H1 (cell line): Measurements from ENCODE around the gene CPLANE1. TPM values are rescaled to one million over a fixed set of nuclear protein-coding genes. Genes with fewer than 3 reads are reported as not detected.

ENCODE experiments used
- CTCF ChIA-PET: fragments of 300-600 bp; sonication (Branson Sonifier 250); formaldehyde crosslinking; loops from one replicate; lab custom pipeline; 2021; ENCODE audit not compliant: partially characterized antibody; lab: Charles Lee
- POLR2A ChIA-PET: fragments of 300-600 bp; sonication (Branson Sonifier 250); formaldehyde crosslinking; loops from one replicate; lab custom pipeline; 2021; ENCODE audit warnings: inconsistent platforms; ENCODE audit not compliant: partially characterized antibody; lab: Charles Lee
- DNase-seq, 2 experiments: peaks; one replicate each; pipeline versions ENCODE4 v3.0.0 to v3.0.0-alpha.2; 2010 to 2022; ENCODE audit warnings: low spot score in 2 of 2, low read depth in 1 of 2, mixed read lengths in 1 of 2
- FAIRE-seq: peaks from 2 replicates; lab custom pipeline; 2011; peaks lifted over from hg19 to GRCh38; lab: Jason Lieb, UNC
- H2AFZ ChIP-seq: 2 replicates; pipeline ENCODE4 v1.8.1; 2012; ENCODE audit warnings: low read length, inconsistent platforms
- H2AK5ac ChIP-seq: 2 replicates; pipeline ENCODE4 v1.6.1; 2013; ENCODE audit warnings: low read depth, low read length
- H2BK120ac ChIP-seq: replicated peaks from 2 replicates; pipeline ENCODE3; 2013; ENCODE audit warnings: low read depth, low read length, inconsistent platforms
- H2BK12ac ChIP-seq: 2 replicates; pipeline ENCODE4 v1.6.1; 2013; ENCODE audit warnings: low read depth, low read length
- H2BK15ac ChIP-seq: 2 replicates; pipeline ENCODE4 v1.6.1; 2013; ENCODE audit warnings: low read length
- H2BK20ac ChIP-seq: 2 replicates; pipeline ENCODE4 v1.6.1; 2013; ENCODE audit warnings: low read length
- H2BK5ac ChIP-seq: 2 replicates; pipeline ENCODE4 v1.6.1; 2013; ENCODE audit warnings: low read depth, low read length
- H3K14ac ChIP-seq: 2 replicates; pipeline ENCODE4 v1.6.1; 2013; ENCODE audit warnings: inconsistent platforms; ENCODE audit not compliant: insufficient read length
- H3K18ac ChIP-seq: 2 replicates; pipeline ENCODE4 v1.6.1; 2013; ENCODE audit warnings: low read length; ENCODE audit errors: extremely low read depth
- H3K23ac ChIP-seq: 2 replicates; pipeline ENCODE4 v1.6.1; 2013; ENCODE audit warnings: inconsistent platforms; ENCODE audit not compliant: insufficient read length
- H3K23me2 ChIP-seq: 2 replicates; pipeline ENCODE4 v1.6.1; 2013; ENCODE audit warnings: low read depth, low read length
- H3K27ac ChIP-seq: 2 replicates; pipeline ENCODE4 v1.6.1; 2011; ENCODE audit warnings: low read depth, low read length, inconsistent platforms
- H3K27me3 ChIP-seq, 4 experiments: replicated peaks in 1 of 4; 1 replicate in 1 of 4; 2 replicates in 3 of 4; pipeline versions ENCODE4 v1.6.1 to v1.8.1; 2011 to 2013; ENCODE audit warnings: low read length in 3 of 4, mild to moderate bottlenecking in 3 of 4, inconsistent platforms in 2 of 4, mixed read lengths in 2 of 4, moderate library complexity in 1 of 4; ENCODE audit not compliant: control insufficient read depth in 3 of 4, insufficient read depth in 3 of 4; ENCODE audit errors: extremely low read depth in 1 of 4
- H3K36me3 ChIP-seq, 4 experiments: 2 replicates each; pipeline versions ENCODE4 v1.6.1 to v1.8.1; 2011 to 2013; ENCODE audit warnings: mild to moderate bottlenecking in 4 of 4, low read length in 3 of 4, moderate library complexity in 2 of 4, control low read depth in 1 of 4, inconsistent platforms in 1 of 4; ENCODE audit not compliant: insufficient read depth in 4 of 4, control insufficient read depth in 2 of 4
- H3K4ac ChIP-seq: replicated peaks from 2 replicates; pipeline ENCODE3; 2013; ENCODE audit warnings: low read length, low read depth, mixed read lengths, inconsistent platforms; ENCODE audit not compliant: insufficient read length
- H3K4me1 ChIP-seq, 4 experiments: replicated peaks in 1 of 4; 1 replicate in 1 of 4; 2 replicates in 3 of 4; pipeline versions ENCODE4 v1.6.1 to v1.8.1; 2011 to 2013; ENCODE audit warnings: low read length in 3 of 4, inconsistent platforms in 2 of 4, mixed read lengths in 1 of 4; ENCODE audit not compliant: insufficient read depth in 4 of 4, control insufficient read depth in 3 of 4
- H3K4me2 ChIP-seq, 2 experiments: 2 replicates each; pipeline versions ENCODE4 v1.6.1 to v1.8.1; 2011 to 2013; ENCODE audit warnings: low read depth in 2 of 2, low read length in 2 of 2, control low read depth in 1 of 2, inconsistent platforms in 1 of 2, mild to moderate bottlenecking in 1 of 2; ENCODE audit not compliant: insufficient read depth in 1 of 2
- H3K4me3 ChIP-seq, 4 experiments: fragments of 200-600, 300-600 bp in 1 of 4; sonication (generic), shearing (Covaris generic), sonication (Bioruptor Twin) in 1 of 4; 2 replicates each; pipeline versions ENCODE4 v1.5.1 to v1.8.1; 2011 to 2016; ENCODE audit warnings: low read length in 4 of 4, low read depth in 3 of 4, control low read depth in 2 of 4, inconsistent platforms in 2 of 4, mild to moderate bottlenecking in 2 of 4, mixed read lengths in 1 of 4, moderate library complexity in 1 of 4; ENCODE audit not compliant: insufficient read depth in 2 of 4; ENCODE audit errors: extremely low read depth in 1 of 4
- H3K56ac ChIP-seq: replicated peaks from 2 replicates; pipeline ENCODE3; 2013; ENCODE audit warnings: low read depth, mild to moderate bottlenecking, mixed read lengths, low read length, inconsistent platforms; ENCODE audit not compliant: insufficient read length
- H3K79me1 ChIP-seq: 2 replicates; pipeline ENCODE4 v1.6.1; 2013; ENCODE audit warnings: low read depth, low read length, control low read depth
- H3K79me2 ChIP-seq, 2 experiments: 2 replicates each; pipeline versions ENCODE4 v1.6.1 to v1.8.1; 2012 to 2013; ENCODE audit warnings: low read length in 2 of 2, mild to moderate bottlenecking in 2 of 2, inconsistent platforms in 1 of 2; ENCODE audit not compliant: insufficient read depth in 2 of 2, control insufficient read depth in 1 of 2
- H3K9ac ChIP-seq, 4 experiments: replicated peaks in 1 of 4; 1 replicate in 1 of 4; 2 replicates in 3 of 4; pipeline versions ENCODE4 v1.6.1 to v1.8.1; 2011 to 2013; ENCODE audit warnings: low read depth in 3 of 4, low read length in 3 of 4, control low read depth in 2 of 4, mild to moderate bottlenecking in 2 of 4, moderate library complexity in 2 of 4, inconsistent platforms in 1 of 4; ENCODE audit errors: extremely low read depth in 1 of 4
- H3K9me3 ChIP-seq, 2 experiments: 2 replicates each; pipeline versions ENCODE4 v1.6.1 to v1.8.1; 2012 to 2013; ENCODE audit warnings: mild to moderate bottlenecking in 2 of 2, moderate library complexity in 2 of 2, control low read depth in 1 of 2, inconsistent platforms in 1 of 2, low read depth in 1 of 2, low read length in 1 of 2, mixed read lengths in 1 of 2; ENCODE audit not compliant: insufficient read depth in 2 of 2
- H4K20me1 ChIP-seq, 2 experiments: replicated peaks in 1 of 2; 2 replicates each; pipeline versions ENCODE3 to v1.8.1; 2011 to 2013; ENCODE audit warnings: inconsistent platforms in 2 of 2, low read length in 2 of 2, mild to moderate bottlenecking in 1 of 2; ENCODE audit not compliant: insufficient read depth in 2 of 2, control insufficient read depth in 1 of 2
- H4K5ac ChIP-seq: 2 replicates; pipeline ENCODE4 v1.6.1; 2013; ENCODE audit warnings: low read length, low read depth, mixed read lengths, inconsistent platforms; ENCODE audit not compliant: insufficient read length
- H4K8ac ChIP-seq: 2 replicates; pipeline ENCODE4 v1.8.0; 2013; ENCODE audit warnings: mild to moderate bottlenecking, moderate library complexity, low read length, inconsistent platforms; ENCODE audit not compliant: insufficient read depth; ENCODE audit errors: extremely low read depth
- H4K91ac ChIP-seq: replicated peaks from 2 replicates; pipeline ENCODE3; 2013; ENCODE audit warnings: low read length, mixed read lengths, inconsistent platforms; ENCODE audit not compliant: insufficient read length
- CBX5 ChIP-seq: fragments of 300-800, 300-1000 bp; sonication (generic); IDR thresholded peaks from 2 replicates; pipeline ENCODE4 v1.7.1; 2016; ENCODE audit warnings: antibody characterized with exemption, low read length, low read depth
- CEBPB ChIP-seq: IDR thresholded peaks from 2 replicates; pipeline ENCODE4 v1.6.1; 2012; ENCODE audit warnings: low read depth, low read length
- CREB1 ChIP-seq: IDR thresholded peaks from 2 replicates; pipeline ENCODE4 v1.6.1; 2012; ENCODE audit warnings: inconsistent platforms
- TBP ChIP-seq: IDR thresholded peaks from 2 replicates; pipeline ENCODE4 v1.6.1; 2011; ENCODE audit warnings: low read depth, low read length, improper control_type of control experiment
- WGBS, 2 experiments: shearing (Covaris generic) in 1 of 2; methylation state at CpG; one replicate each; pipeline versions ENCODE4 v1.1.6 to v1.1.7; 2013 to 2015; ENCODE audit warnings: low lambda C conversion rate in 2 of 2, mixed read lengths in 2 of 2, inconsistent platforms in 1 of 2, low coverage in 1 of 2, missing lambda C conversion rate in 1 of 2; ENCODE audit not compliant: insufficient replicate concordance in 2 of 2, insufficient coverage in 1 of 2, insufficient read length in 1 of 2; ENCODE audit errors: extremely low coverage in 1 of 2, missing lambda C conversion rate in 1 of 2; 5-methylcytosine and 5-hydroxymethylcytosine counted together
- polyA plus RNA-seq, 7 experiments: library from polyadenylated mRNA; depleted of rRNA in 3 of 7; stranded (reverse) in 5 of 7; unstranded in 2 of 7; fragments of >200 nt in 5 of 7; fragments of 200-250 nt in 2 of 7; gene quantifications; 1 replicate in 5 of 7; 2 replicates in 1 of 7; 4 replicates in 1 of 7; pipeline versions ENCODE4 v1.2.1 to v1.2.3, GENCODE V29; 2011 to 2013; ENCODE audit warnings: missing spikeins in 2 of 7, mixed read lengths in 2 of 7
- total RNA-seq: library from RNA; stranded (reverse); fragmentation: NEBNext Ultra II Directional; extraction: Animal tissue kit (Norgen Biotek cat#: 25700); gene quantifications from 2 replicates; pipeline ENCODE4 v1.2.1, GENCODE V29; 2021

The CPLANE1 gene
- total and polyA plus RNA-seq, 2 of the 8 experiments (the other 6 are each of a cell fraction or from before 2014, with no cell fraction given) = 2.2 to 8.8 TPM

DNA sequence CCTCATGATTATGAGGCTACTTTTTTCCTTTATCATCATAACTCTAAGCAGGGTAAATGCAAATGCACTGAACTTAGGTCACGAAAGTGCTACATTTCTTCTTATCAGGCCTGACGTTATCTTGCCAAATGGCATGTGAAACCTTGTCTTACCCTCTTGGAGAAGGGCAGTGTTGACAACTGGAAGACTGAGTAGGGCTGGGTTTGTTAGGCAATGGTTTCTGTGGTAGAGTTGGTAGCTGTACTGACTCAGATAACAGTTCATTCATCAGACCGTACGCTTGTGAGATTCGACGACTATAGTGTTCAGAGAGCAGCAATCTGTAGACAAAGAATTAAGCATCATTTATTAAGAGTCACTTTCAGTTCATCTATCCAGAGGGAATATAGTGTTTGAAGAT is 127.7 kb downstream of the CPLANE1 start:
- no peaks in the 10 kb centered on the region for H3K79me1 ChIP-seq
- 87% methylated on average over 6 of the region's 6 CpGs; no CpG with 5 or more reads in 1 of the 2 experiments for WGBS, 2 experiments

More for the DNA sequence above, 127.7 kb downstream of the CPLANE1 start:
- H4K91ac ChIP-seq = no peak overlapping the region
- no peak overlapping the region for H2BK20ac ChIP-seq
- no peak overlapping the region for H3K14ac ChIP-seq
- H2AFZ ChIP-seq = no peak overlapping the region
- H3K27me3 ChIP-seq = no peaks in the 10 kb centered on the region
- H4K8ac ChIP-seq = no peak overlapping the region
- no peaks in the 10 kb centered on the region for H3K23me2 ChIP-seq
- CTCF ChIA-PET = interaction anchor here (0.5 to 2.4 kb wide), 4 partner anchors 16 to 438 kb away, joined by 3 to 7 read pairs (median 3); no protein-coding TSS in a partner anchor
- no peak overlapping the region for H3K4me3 ChIP-seq
- H2BK12ac ChIP-seq = no peak overlapping the region
- POLR2A ChIA-PET = no interaction called here
- TF ChIP-seq CREB1 = no peak
- TF ChIP-seq CEBPB = no peak
- no peak for TF ChIP-seq CBX5
- no peak for TF ChIP-seq TBP
- TF ChIP-seq, all 59 proteins: peak for 0
- no peak overlapping the region for H4K5ac ChIP-seq
- no peaks in the 10 kb centered on the region for H3K4me1 ChIP-seq
- H3K9ac ChIP-seq = no peak overlapping the region
- H3K27ac ChIP-seq = no peak overlapping the region
- H2BK15ac ChIP-seq = no peak overlapping the region
- no peak overlapping the region for H2BK5ac ChIP-seq
- H3K36me3 ChIP-seq = no peaks in the 10 kb centered on the region
- FAIRE-seq (no peak), DNase-seq (no peak)
- H3K4me2 ChIP-seq = no peak overlapping the region
- H3K9me3 ChIP-seq = no peaks in the 10 kb centered on the region
- no peak overlapping the region for H3K56ac ChIP-seq
- H3K23ac ChIP-seq = no peak overlapping the region
- H4K20me1 ChIP-seq = no peaks in the 10 kb centered on the region
- H3K79me2 ChIP-seq = no peaks in the 10 kb centered on the region
- H3K18ac ChIP-seq = no peak overlapping the region
- H2AK5ac ChIP-seq = no peak overlapping the region
- no peak overlapping the region for H2BK120ac ChIP-seq
- H3K4ac ChIP-seq = no peak overlapping the region
